Measurements from ENCODE around the gene RNF182. TPM values are rescaled to one million over a fixed set of nuclear protein-coding genes. Genes with fewer than 3 reads are reported as not detected.

The RNF182 gene
- total RNA-seq, 2 experiments from 2014 or later, result not detected

Other genes with a start within 250 kb of the RNF182 start
- gene RANBP9, start 213.1 kb upstream of the RNF182 start, total RNA-seq, result 10 to 100 TPM; 53.3 to 56.2 TPM
- 10 to 100 TPM; 34.8 to 38.0 TPM for gene MCUR1, start 110.4 kb upstream of the RNF182 start, total RNA-seq
- gene CD83, start 192.8 kb downstream of the RNF182 start, total RNA-seq, result 10 to 100 TPM; 24.4 to 24.7 TPM